ENCODE measurements around the gene FKBP1B.
"Not testable (repeated sequence)": the region's sequence is repeated elsewhere in the genome, so short reads cannot be mapped to it uniquely, and the experiment has no call there.

Gene FKBP1B

GRCh38 chr2:24102677-24103076 lies 53.1 kb downstream of the FKBP1B start:
- no peak for DNase-seq (ENCODE audit: low read depth)
- TF ChIP-seq CTCF (conservative IDR thresholded peaks at IDR 0.05; ENCODE audit: control insufficient read depth, insufficient read depth, low read depth, low read length): no peak
- H3K4me3 ChIP-seq (ENCODE audit: control insufficient read depth, low read depth, low read length): no peak overlapping the region

GRCh38 chr2:24104110-24104650 lies 54.6 kb downstream of the FKBP1B start:
- TF ChIP-seq CTCF (conservative IDR thresholded peaks at IDR 0.05; ENCODE audit: control insufficient read depth, insufficient read depth, low read depth, low read length): no peak

GRCh38 chr2:24104906-24105305 lies 55.4 kb downstream of the FKBP1B start:
- no peak for TF ChIP-seq CTCF (conservative IDR thresholded peaks at IDR 0.05; ENCODE audit: control insufficient read depth, insufficient read depth, low read depth, low read length)
- DNase-seq (ENCODE audit: low read depth): no peak

More at GRCh38 chr2:24104110-24104650, 54.6 kb downstream of the FKBP1B start:
- no peak overlapping the region for H3K4me3 ChIP-seq (ENCODE audit: control insufficient read depth, low read depth, low read length)
- no peak for DNase-seq (ENCODE audit: low read depth)

GRCh38 chr2:24105816-24106215 lies 56.3 kb downstream of the FKBP1B start:
- no peak for TF ChIP-seq CTCF (conservative IDR thresholded peaks at IDR 0.05; ENCODE audit: control insufficient read depth, insufficient read depth, low read depth, low read length)
- DNase-seq (ENCODE audit: low read depth): peak; percentile 29
- H3K4me3 ChIP-seq (ENCODE audit: control insufficient read depth, low read depth, low read length): no peak overlapping the region

More at GRCh38 chr2:24104906-24105305, 55.4 kb downstream of the FKBP1B start:
- H3K4me3 ChIP-seq (ENCODE audit: control insufficient read depth, low read depth, low read length): no peak overlapping the region

- no peak for DNase-seq (ENCODE audit: low read depth)
- no peak for TF ChIP-seq CTCF (conservative IDR thresholded peaks at IDR 0.05; ENCODE audit: control insufficient read depth, insufficient read depth, low read depth, low read length)
- no peak overlapping the region for H3K4me3 ChIP-seq (ENCODE audit: control insufficient read depth, low read depth, low read length)
These were observed 57.2 kb downstream of the FKBP1B start for GRCh38 chr2:24106786-24107185.

GRCh38 chr2:24107336-24107735 lies 57.8 kb downstream of the FKBP1B start:
- no peak overlapping the region for H3K4me3 ChIP-seq (ENCODE audit: control insufficient read depth, low read depth, low read length)
- DNase-seq (ENCODE audit: low read depth): no peak
- no peak for TF ChIP-seq CTCF (conservative IDR thresholded peaks at IDR 0.05; ENCODE audit: control insufficient read depth, insufficient read depth, low read depth, low read length)

- DNase-seq (ENCODE audit: low read depth); H3K4me3 ChIP-seq (ENCODE audit: control insufficient read depth, low read depth, low read length): not testable (repeated sequence)
These were observed 59.9 kb downstream of the FKBP1B start for GRCh38 chr2:24109431-24109830.

Measured in fibroblast of mammary gland (primary cell).